B cell (primary cell): ENCODE measurements around the gene STEAP1. TPM values are rescaled to one million over a fixed set of nuclear protein-coding genes. Genes with fewer than 3 reads are reported as not detected.

ENCODE experiments used
- ATAC-seq: fragments of 200-7000 bp; cut with Tn5 transposase; one replicate; pipeline ENCODE4 v1.10.0; 2021; ENCODE audit warnings: low read depth, mild to moderate bottlenecking, moderate number of reproducible peaks, moderate library complexity
- CTCF ChIA-PET: fragments of 350-600 bp; sonication (Branson Sonifier 250); formaldehyde crosslinking; loops from one replicate; lab custom pipeline; 2021; ENCODE audit warnings: antibody characterized with exemption, inconsistent platforms; lab: Charles Lee
- POLR2A ChIA-PET: fragments of 350-600 bp; sonication (Branson Sonifier 250); formaldehyde crosslinking; loops from one replicate; lab custom pipeline; 2021; ENCODE audit warnings: antibody characterized with exemption; lab: Charles Lee
- DNase-seq: peaks from one replicate; pipeline ENCODE4 v3.0.0; 2013
- H2AFZ ChIP-seq: 2 replicates; pipeline ENCODE4 v1.6.1; 2012; ENCODE audit warnings: mild to moderate bottlenecking, low read depth, low read length; ENCODE audit not compliant: insufficient read depth, poor library complexity, severe bottlenecking
- H3K27ac ChIP-seq, 2 donors: 1 replicate in 1 of 2; 2 replicates in 1 of 2; pipeline ENCODE4 v1.5.1; 2012 to 2013; ENCODE audit warnings: low read length in 2 of 2, mild to moderate bottlenecking in 2 of 2, moderate library complexity in 1 of 2
- H3K27me3 ChIP-seq, 4 experiments: fragments of 200-600 bp in 1 of 4; sonication (generic) in 1 of 4; replicated peaks in 1 of 4; 1 replicate in 2 of 4; 2 replicates in 2 of 4; pipeline versions ENCODE4 v1.6.1 to v1.7.0; 2013 to 2016; ENCODE audit warnings: low read length in 3 of 4, mild to moderate bottlenecking in 2 of 4, mixed read lengths in 1 of 4, moderate library complexity in 1 of 4; ENCODE audit not compliant: insufficient read depth in 4 of 4, control insufficient read depth in 3 of 4; ENCODE audit errors: control extremely low read depth in 1 of 4
- H3K36me3 ChIP-seq, 2 experiments: replicated peaks in 1 of 2; 1 replicate in 1 of 2; 2 replicates in 1 of 2; pipeline versions ENCODE4 v1.6.1 to v1.7.1; 2013; ENCODE audit warnings: low read length in 1 of 2; ENCODE audit not compliant: insufficient read depth in 2 of 2, control insufficient read depth in 1 of 2; ENCODE audit errors: control extremely low read depth in 1 of 2, extremely low read depth in 1 of 2
- H3K4me1 ChIP-seq, 2 donors: fragments of 200-600 bp in 1 of 2; sonication (generic) in 1 of 2; 1 replicate in 1 of 2; 2 replicates in 1 of 2; pipeline versions ENCODE4 v1.5.1 to v1.6.1; 2013 to 2017; ENCODE audit warnings: low read length in 2 of 2; ENCODE audit not compliant: control insufficient read depth in 2 of 2, insufficient read depth in 2 of 2
- H3K4me2 ChIP-seq: replicated peaks from 2 replicates; pipeline ENCODE3; 2012; ENCODE audit warnings: mild to moderate bottlenecking, low read depth, low read length; ENCODE audit not compliant: poor library complexity, severe bottlenecking
- H3K4me3 ChIP-seq, 5 experiments: fragments of 200-600 bp in 1 of 5; sonication (generic) in 1 of 5; 1 replicate in 3 of 5; 2 replicates in 2 of 5; pipeline versions ENCODE4 v1.5.1 to v1.7.0; 2011 to 2016; ENCODE audit warnings: low read length in 4 of 5, mild to moderate bottlenecking in 4 of 5, low read depth in 2 of 5, control low read depth in 1 of 5, moderate library complexity in 1 of 5; ENCODE audit not compliant: insufficient read depth in 1 of 5; ENCODE audit errors: control extremely low read depth in 1 of 5, extremely low read depth in 1 of 5
- H3K79me2 ChIP-seq: fragments of 200-600 bp; sonication (generic); one replicate; pipeline ENCODE4 v1.6.0; 2016; ENCODE audit warnings: low read length; ENCODE audit not compliant: control insufficient read depth, insufficient read depth
- H3K9ac ChIP-seq: fragments of 200-600 bp; sonication (generic); 2 replicates; pipeline ENCODE4 v1.6.1; 2017; ENCODE audit warnings: mild to moderate bottlenecking, low read length, moderate library complexity
- H3K9me3 ChIP-seq, 3 donors: one replicate each; pipeline versions ENCODE4 v1.6.1 to v1.7.1; 2013; ENCODE audit warnings: low read length in 2 of 3; ENCODE audit not compliant: control insufficient read depth in 2 of 3, insufficient read depth in 1 of 3; ENCODE audit errors: control extremely low read depth in 1 of 3
- H4K20me1 ChIP-seq: 2 replicates; pipeline ENCODE4 v1.6.0; 2012; ENCODE audit warnings: mild to moderate bottlenecking, low read length; ENCODE audit not compliant: insufficient read depth, control insufficient read depth, poor library complexity, severe bottlenecking
- H3K27ac Mint-ChIP-seq: one replicate; pipeline ENCODE4 v1.8.0; 2021; ENCODE audit warnings: mixed read lengths
- H3K27me3 Mint-ChIP-seq: one replicate; pipeline ENCODE4 v1.8.0; 2021; ENCODE audit warnings: mixed read lengths
- H3K4me1 Mint-ChIP-seq: one replicate; pipeline ENCODE4 v1.8.0; 2021; ENCODE audit warnings: mixed read lengths
- H3K4me3 Mint-ChIP-seq: one replicate; pipeline ENCODE4 v1.8.0; 2021; ENCODE audit warnings: mixed read lengths
- H3K9me3 Mint-ChIP-seq: one replicate; pipeline ENCODE4 v1.8.0; 2022; ENCODE audit warnings: mixed read lengths; ENCODE audit not compliant: insufficient read depth
- EZH2 ChIP-seq: IDR thresholded peaks from 2 replicates; pipeline ENCODE4 v1.6.1; 2012; ENCODE audit warnings: borderline replicate concordance, low read depth, mild to moderate bottlenecking, moderate library complexity, low read length; ENCODE audit not compliant: insufficient read depth, poor library complexity, severe bottlenecking
- WGBS: methylation state at CpG from one replicate; pipeline ENCODE4 v1.1.5; 2013; ENCODE audit warnings: missing lambda C conversion rate; ENCODE audit not compliant: insufficient coverage; 5-methylcytosine and 5-hydroxymethylcytosine counted together
- intact Hi-C: fragments of 100-400 bp; cut with micrococcal nuclease; formaldehyde crosslinking; loops from one replicate; pipeline ENCODE4 v1.10.0; 2022
- polyA plus RNA-seq: library from polyadenylated mRNA; depleted of rRNA; stranded (reverse); fragments of >200 nt; gene quantifications from 2 replicates; pipeline ENCODE4 v1.2.3, GENCODE V29; 2012
- total RNA-seq, 2 donors: library from RNA; stranded (reverse); fragments of 120-200 nt in 1 of 2; gene quantifications; 1 replicate in 1 of 2; 2 replicates in 1 of 2; pipeline versions ENCODE4 v1.2.3 to v1.2.4, GENCODE V29; 2013 to 2022
- TF ChIP-seq, protein P1 (sequence below): fragments of 200-600 bp; IDR thresholded peaks from one replicate; pipeline ENCODE4 v1.8.0; 2022; ENCODE audit warnings: antibody characterized with exemption, mild to moderate bottlenecking

STEAP1 gene
- total and polyA plus RNA-seq, 2 donors (not counting 1 experiment from before 2014, with no cell fraction given) = not detected

DNA sequence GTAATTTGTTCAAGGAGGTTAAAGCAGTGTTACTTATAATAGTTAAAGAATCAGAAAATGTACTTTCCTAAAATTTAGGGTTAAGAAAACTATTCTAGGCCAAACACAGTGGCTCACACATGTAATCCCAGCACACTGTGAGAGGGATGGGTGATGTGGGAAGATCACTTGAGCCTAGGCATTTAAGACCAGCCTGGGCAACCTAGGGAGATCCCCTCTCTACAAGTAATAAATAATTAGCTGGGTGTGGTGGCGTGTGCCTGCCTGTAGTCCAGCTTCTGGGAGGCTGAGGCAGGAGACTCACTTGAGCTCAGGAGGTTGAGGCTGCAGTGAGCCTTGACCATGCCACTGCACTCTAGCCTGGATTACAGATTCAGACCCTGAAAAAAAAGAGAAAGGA lies 53.7 kb downstream of the STEAP1 start:
- no peaks in the 10 kb centered on the region for H3K36me3 ChIP-seq
- TF ChIP-seq, protein P1, sequence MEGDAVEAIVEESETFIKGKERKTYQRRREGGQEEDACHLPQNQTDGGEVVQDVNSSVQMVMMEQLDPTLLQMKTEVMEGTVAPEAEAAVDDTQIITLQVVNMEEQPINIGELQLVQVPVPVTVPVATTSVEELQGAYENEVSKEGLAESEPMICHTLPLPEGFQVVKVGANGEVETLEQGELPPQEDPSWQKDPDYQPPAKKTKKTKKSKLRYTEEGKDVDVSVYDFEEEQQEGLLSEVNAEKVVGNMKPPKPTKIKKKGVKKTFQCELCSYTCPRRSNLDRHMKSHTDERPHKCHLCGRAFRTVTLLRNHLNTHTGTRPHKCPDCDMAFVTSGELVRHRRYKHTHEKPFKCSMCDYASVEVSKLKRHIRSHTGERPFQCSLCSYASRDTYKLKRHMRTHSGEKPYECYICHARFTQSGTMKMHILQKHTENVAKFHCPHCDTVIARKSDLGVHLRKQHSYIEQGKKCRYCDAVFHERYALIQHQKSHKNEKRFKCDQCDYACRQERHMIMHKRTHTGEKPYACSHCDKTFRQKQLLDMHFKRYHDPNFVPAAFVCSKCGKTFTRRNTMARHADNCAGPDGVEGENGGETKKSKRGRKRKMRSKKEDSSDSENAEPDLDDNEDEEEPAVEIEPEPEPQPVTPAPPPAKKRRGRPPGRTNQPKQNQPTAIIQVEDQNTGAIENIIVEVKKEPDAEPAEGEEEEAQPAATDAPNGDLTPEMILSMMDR = no peak
- TF ChIP-seq EZH2 = no peak
- POLR2A ChIA-PET = no interaction called here
- Mint-ChIP-seq H3K27ac (no peak overlapping the region), H3K9me3 (no peaks in the 10 kb centered on the region), H3K4me1 (peaks cover 9% of the 10 kb centered on the region), H3K27me3 (peaks cover 19% of the 10 kb centered on the region), H3K4me3 (no peak overlapping the region)
- no peaks in the 10 kb centered on the region for H3K79me2 ChIP-seq
- 88% methylated on average over 1 of the region's 1 CpG for WGBS
- H3K4me1 ChIP-seq = peaks cover 7 to 14% of the 10 kb centered on the region in 2 donors
- ATAC-seq = no peak
- peaks cover 0 to 21% (median 14%) of the 10 kb centered on the region in 4 experiments for H3K27me3 ChIP-seq
- no peak overlapping the region for H3K4me3 ChIP-seq
- DNase-seq = no peak
- H3K27ac ChIP-seq = no peak overlapping the region
- no peak overlapping the region for H3K9ac ChIP-seq
- no peak overlapping the region for H2AFZ ChIP-seq
- intact Hi-C loops = no loop called here
- H3K4me2 ChIP-seq = no peak overlapping the region
- no peaks in the 10 kb centered on the region for H3K9me3 ChIP-seq
- no peaks in the 10 kb centered on the region for H4K20me1 ChIP-seq
- CTCF ChIA-PET = no interaction called here

- intact Hi-C loops = no loop called here
These were observed 55.5 kb downstream of the STEAP1 start for GRCh38 chr7:90209776-90210175.

More at GRCh38 chr7:90209776-90210175, 55.5 kb downstream of the STEAP1 start:
- Mint-ChIP-seq H3K27me3 (peaks cover 19% of the 10 kb centered on the region), H3K27ac (no peak overlapping the region), H3K4me1 (peaks cover 9% of the 10 kb centered on the region), H3K4me3 (no peak overlapping the region), H3K9me3 (no peaks in the 10 kb centered on the region)
- H3K36me3 ChIP-seq = no peaks in the 10 kb centered on the region
- no peak overlapping the region for H3K4me2 ChIP-seq
- TF ChIP-seq, protein P1 = no peak
- TF ChIP-seq EZH2 = no peak
- no peaks in the 10 kb centered on the region for H4K20me1 ChIP-seq
- ChIA-PET CTCF (no interaction called here), POLR2A (no interaction called here)
- DNase-seq = no peak
- H3K4me1 ChIP-seq = peaks cover 7 to 14% of the 10 kb centered on the region in 2 donors
- H3K4me3 ChIP-seq = no peak overlapping the region
- no peak for ATAC-seq
- no peak overlapping the region for H3K27ac ChIP-seq
- peaks cover 0 to 25% (median 20%) of the 10 kb centered on the region in 4 experiments for H3K27me3 ChIP-seq
- no peak overlapping the region for H3K9ac ChIP-seq
- no peaks in the 10 kb centered on the region for H3K79me2 ChIP-seq
- H3K9me3 ChIP-seq = no peaks in the 10 kb centered on the region
- no peak overlapping the region for H2AFZ ChIP-seq
- WGBS = no CpG with 5 or more reads among the region's 1 CpG
